ENCODE data around the gene CROCC2. TPM values are rescaled to one million over a fixed set of nuclear protein-coding genes. Genes with fewer than 3 reads are reported as not detected.
A peak's percentile ranks its signal among the peaks of the same experiment; 100 is the strongest.

CROCC2 gene
- polyA plus RNA-seq, 4 donors, result 0.13 to 0.18 TPM; not detected in 2

DNA sequence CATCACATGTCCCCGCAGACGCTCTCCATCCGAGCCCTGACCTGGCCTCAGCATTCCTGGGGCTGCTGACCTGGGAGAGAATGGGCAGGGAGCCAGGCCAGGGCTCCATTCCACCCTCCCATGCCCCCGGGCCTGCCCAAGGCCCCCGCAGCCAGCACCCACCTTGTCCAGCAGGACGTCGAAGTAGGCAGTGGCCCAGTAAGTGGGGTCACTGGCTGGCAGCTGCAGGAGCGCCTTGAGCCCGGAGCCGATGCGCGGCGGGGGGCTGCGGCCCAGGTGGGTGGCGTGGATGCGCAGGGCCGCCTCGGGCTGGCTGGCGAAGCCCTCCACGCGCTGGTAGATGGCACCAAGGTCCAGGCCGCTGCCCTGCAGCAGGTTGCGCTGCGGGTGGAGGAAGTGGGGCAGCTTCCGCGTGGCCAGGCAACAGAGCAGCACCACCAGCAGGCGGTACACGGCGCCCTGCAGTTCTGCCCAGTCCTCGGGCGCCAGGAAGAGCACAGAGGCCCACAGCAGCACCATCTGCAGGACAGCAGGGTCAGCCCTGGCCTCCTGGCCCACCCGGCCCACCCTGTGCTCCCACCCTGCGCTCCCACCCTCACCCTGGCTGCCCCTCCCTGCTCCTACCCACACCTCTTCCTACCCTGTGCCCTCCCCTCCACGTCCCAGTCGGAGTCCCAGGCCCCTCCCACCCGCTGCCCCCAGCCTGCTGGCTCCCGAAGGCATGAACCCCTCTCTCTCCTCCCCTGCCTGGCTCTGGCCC lies 17.8 kb upstream of the CROCC2 start:
- peak overlapping the region in 1 of 3 donors; percentile 80 for H3K27ac ChIP-seq (ENCODE audit: low read depth in 1 of 3, low read length in 2 of 3)
- DNase-seq, result no peak
- 90 to 94% (median 92%) methylated on average over 27 to 37 of the region's 37 CpGs for WGBS, 3 donors
- FAIRE-seq, result no peak
- no peak overlapping the region for H3K4me3 ChIP-seq (ENCODE audit: low read depth in 1 of 3, low read length in 3 of 3)
- H3K4me1 ChIP-seq (ENCODE audit: control insufficient read depth in 3 of 3, insufficient read depth in 2 of 3, low read depth in 1 of 3, low read length in 2 of 3), result peaks cover 0 to 48% (median 2%) of the 10 kb centered on the region in 3 donors
- peaks cover 0 to 58% (median 0%) of the 10 kb centered on the region in 3 donors for H3K36me3 ChIP-seq (ENCODE audit: control insufficient read depth in 3 of 3, insufficient read depth in 2 of 3, low read depth in 1 of 3, low read length in 3 of 3)
- no peaks in the 10 kb centered on the region for H3K9me3 ChIP-seq (ENCODE audit: control insufficient read depth in 2 of 2, insufficient read depth in 1 of 2, low read depth in 1 of 2, low read length in 1 of 2)
- no peaks in the 10 kb centered on the region for H3K27me3 ChIP-seq (ENCODE audit: control insufficient read depth in 3 of 3, insufficient read depth in 3 of 3, low read length in 3 of 3)

DNA sequence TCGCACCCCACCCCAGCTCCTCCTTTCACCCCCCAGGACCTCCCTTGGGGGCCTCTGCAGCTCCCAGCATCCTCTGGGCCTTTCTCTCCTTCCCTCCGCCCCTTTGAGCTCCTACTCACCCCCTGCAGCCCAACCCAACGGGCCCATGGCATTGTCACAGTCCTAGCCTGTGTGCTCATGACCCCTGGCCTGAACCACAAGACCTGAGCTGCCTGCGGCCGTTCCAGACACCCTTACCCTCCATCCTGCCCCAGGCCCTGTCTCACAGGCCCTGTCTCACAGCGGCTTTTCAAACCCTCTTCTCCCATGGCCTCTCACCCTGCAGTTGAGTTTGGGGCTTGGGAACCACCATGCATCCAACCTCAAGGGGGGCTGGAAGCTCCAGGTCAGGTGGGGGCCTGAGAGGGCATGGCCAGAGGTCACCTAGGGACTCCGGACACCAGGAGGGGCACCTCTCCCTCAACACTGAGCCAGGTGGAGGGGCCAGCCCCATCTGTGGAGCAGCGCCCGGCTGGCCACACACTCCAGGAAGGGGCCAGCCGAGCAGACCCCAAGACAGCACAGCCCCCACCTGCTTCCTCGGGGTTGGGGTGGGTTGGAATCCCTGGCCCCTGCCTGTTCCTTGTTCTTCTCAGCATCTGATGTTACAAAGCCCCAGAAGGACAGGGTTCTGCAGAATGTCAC lies 17.1 kb upstream of the CROCC2 start:
- Histone ChIP-seq H3K4me1 (ENCODE audit: control insufficient read depth in 3 of 3, insufficient read depth in 2 of 3, low read depth in 1 of 3, low read length in 2 of 3) (peaks cover 0 to 55% (median 2%) of the 10 kb centered on the region in 3 donors), H3K27ac (ENCODE audit: low read depth in 1 of 3, low read length in 2 of 3) (peak overlapping the region in 1 of 3 donors; percentile 73), H3K9me3 (ENCODE audit: control insufficient read depth in 2 of 2, insufficient read depth in 1 of 2, low read depth in 1 of 2, low read length in 1 of 2) (no peaks in the 10 kb centered on the region), H3K4me3 (ENCODE audit: low read depth in 1 of 3, low read length in 3 of 3) (no peak overlapping the region), H3K36me3 (ENCODE audit: control insufficient read depth in 3 of 3, insufficient read depth in 2 of 3, low read depth in 1 of 3, low read length in 3 of 3) (peaks cover 0 to 58% (median 0%) of the 10 kb centered on the region in 3 donors), H3K27me3 (ENCODE audit: control insufficient read depth in 3 of 3, insufficient read depth in 3 of 3, low read length in 3 of 3) (no peaks in the 10 kb centered on the region)
- 72 to 92% (median 82%) methylated on average over 10 to 11 of the region's 11 CpGs for WGBS, 3 donors
- DNase-seq (no peak), FAIRE-seq (no peak)

DNA sequence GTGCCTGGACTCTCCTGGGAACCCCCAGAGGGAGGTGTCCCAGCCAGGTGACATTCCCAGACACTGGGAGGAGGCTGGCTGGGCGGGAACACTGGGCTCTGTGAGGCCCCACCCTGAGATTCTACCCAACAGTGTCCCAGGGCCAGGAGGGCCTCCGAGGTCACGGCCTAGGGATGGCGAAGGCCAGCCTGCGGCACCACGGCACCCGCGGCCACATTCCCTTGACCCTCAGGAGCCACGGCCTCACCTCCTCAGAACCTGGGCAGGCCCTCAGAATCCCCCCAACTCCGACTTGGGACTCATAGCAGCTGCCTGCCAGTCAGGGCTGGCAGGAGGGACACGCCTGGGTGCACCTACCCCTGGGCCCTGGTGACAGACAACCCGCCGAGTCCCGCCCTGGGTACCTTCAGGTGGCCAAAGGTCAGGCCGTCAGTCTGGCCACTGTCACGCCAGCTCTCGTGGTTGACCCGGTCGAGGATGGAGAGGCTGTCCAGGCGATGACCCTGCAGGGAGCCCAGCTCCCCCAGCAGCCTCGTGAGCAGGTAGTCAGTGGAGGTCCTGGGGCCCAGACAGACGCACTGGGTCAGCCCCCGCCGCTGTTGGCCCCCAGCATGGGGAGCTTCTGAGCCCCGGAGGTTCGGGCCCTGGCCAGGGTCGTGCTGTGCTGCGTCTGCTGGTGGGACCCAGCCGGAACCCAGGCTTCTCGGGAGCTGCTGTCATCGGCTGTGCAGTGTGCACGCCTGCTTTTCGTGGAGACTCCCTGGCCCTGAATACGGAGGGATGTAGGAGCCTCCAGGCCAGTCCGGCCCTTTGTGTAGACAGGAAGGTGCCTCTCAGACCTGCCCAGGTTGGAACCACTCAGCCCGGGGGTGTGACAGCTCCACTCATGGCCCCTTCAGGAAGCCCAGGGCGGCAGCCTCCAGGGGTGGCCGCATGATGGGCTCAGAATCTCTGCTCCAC lies 16.3 kb upstream of the CROCC2 start:
- Histone ChIP-seq H3K27ac (ENCODE audit: low read depth in 1 of 3, low read length in 2 of 3) (peak overlapping the region in 1 of 3 donors; percentile 73), H3K27me3 (ENCODE audit: control insufficient read depth in 3 of 3, insufficient read depth in 3 of 3, low read length in 3 of 3) (no peaks in the 10 kb centered on the region), H3K4me3 (ENCODE audit: low read depth in 1 of 3, low read length in 3 of 3) (no peak overlapping the region), H3K9me3 (ENCODE audit: control insufficient read depth in 2 of 2, insufficient read depth in 1 of 2, low read depth in 1 of 2, low read length in 1 of 2) (no peaks in the 10 kb centered on the region), H3K4me1 (ENCODE audit: control insufficient read depth in 3 of 3, insufficient read depth in 2 of 3, low read depth in 1 of 3, low read length in 2 of 3) (peaks cover 0 to 58% (median 2%) of the 10 kb centered on the region in 3 donors), H3K36me3 (ENCODE audit: control insufficient read depth in 3 of 3, insufficient read depth in 2 of 3, low read depth in 1 of 3, low read length in 3 of 3) (peaks cover 0 to 54% (median 0%) of the 10 kb centered on the region in 3 donors)
- FAIRE-seq (no peak), DNase-seq (peak; percentile 74 to 75)
- 66 to 80% (median 67%) methylated on average over 35 to 38 of the region's 38 CpGs for WGBS, 3 donors

DNA sequence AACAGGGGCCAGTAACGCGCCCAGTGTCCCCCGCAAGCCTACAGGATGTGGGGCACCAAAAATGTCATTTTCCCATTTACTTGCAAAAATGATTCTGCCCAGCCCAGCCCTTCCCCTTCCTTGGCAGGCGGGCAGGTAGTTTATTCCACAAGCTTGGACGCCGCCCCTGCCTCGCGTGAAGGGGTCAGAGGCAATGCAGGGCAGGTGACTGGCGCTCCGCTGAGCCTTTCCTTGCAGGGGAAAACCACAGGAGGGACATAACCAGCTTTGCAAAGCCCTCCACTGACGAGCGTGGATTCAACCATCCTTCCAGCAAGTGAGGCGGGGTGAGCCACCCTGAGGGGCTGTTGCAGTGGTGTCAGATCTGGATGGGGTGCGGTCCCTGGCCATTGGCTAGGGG lies 15.4 kb upstream of the CROCC2 start:
- Histone ChIP-seq H3K4me3 (ENCODE audit: low read depth in 1 of 3, low read length in 3 of 3) (no peak overlapping the region), H3K27me3 (ENCODE audit: control insufficient read depth in 3 of 3, insufficient read depth in 3 of 3, low read length in 3 of 3) (no peaks in the 10 kb centered on the region), H3K27ac (ENCODE audit: low read depth in 1 of 3, low read length in 2 of 3) (no peak overlapping the region), H3K4me1 (ENCODE audit: control insufficient read depth in 3 of 3, insufficient read depth in 2 of 3, low read depth in 1 of 3, low read length in 2 of 3) (peaks cover 0 to 61% (median 2%) of the 10 kb centered on the region in 3 donors), H3K36me3 (ENCODE audit: control insufficient read depth in 3 of 3, insufficient read depth in 2 of 3, low read depth in 1 of 3, low read length in 3 of 3) (peaks cover 0 to 55% (median 0%) of the 10 kb centered on the region in 3 donors), H3K9me3 (ENCODE audit: control insufficient read depth in 2 of 2, insufficient read depth in 1 of 2, low read depth in 1 of 2, low read length in 1 of 2) (no peaks in the 10 kb centered on the region)
- WGBS, 3 donors, result 82 to 90% (median 85%) methylated on average over 13 to 14 of the region's 14 CpGs
- DNase-seq (no peak), FAIRE-seq (no peak)

DNA sequence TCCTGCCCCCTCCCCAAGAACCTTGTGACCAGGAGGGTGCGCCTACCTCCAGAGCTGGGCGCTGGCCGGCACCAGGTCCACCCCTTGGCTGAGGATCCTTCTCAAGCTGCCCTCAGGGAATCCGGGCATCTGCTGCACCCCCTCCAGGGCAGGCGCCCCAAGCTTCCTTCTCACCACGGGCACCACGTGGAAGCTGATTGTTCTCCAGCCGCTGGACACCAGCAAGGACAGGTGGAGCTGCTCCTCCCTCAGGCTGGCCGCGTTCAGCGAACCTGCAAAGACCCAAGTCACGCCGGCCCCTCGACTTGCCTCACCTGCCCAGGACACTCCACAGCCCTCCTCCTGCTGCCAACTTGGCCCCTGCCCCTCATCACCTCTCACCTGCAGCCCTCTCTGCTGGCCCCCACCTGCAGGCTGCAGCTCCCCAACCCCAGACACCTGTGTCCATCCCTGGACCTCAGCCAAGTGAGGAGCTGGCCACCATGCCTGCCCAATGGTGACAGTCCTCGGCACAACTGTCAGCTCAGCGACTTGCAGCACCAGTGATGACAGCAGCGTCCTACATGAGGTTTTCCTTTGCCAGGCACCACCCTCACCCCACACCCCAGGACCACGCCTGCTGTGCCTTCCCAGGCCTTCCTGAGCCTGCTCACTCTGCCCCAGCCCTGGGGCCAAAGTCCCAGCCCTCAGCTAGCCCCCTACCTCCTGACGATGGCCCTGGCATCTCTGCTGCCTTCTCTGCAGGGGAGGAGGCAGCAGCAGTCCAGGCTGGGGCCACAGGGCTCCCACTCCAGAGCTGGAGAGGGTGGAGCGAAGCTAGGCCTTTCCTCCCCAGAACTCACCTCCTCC lies 14.4 kb upstream of the CROCC2 start:
- Histone ChIP-seq H3K4me1 (ENCODE audit: control insufficient read depth in 3 of 3, insufficient read depth in 2 of 3, low read depth in 1 of 3, low read length in 2 of 3) (peaks cover 0 to 64% (median 4%) of the 10 kb centered on the region in 3 donors), H3K36me3 (ENCODE audit: control insufficient read depth in 3 of 3, insufficient read depth in 2 of 3, low read depth in 1 of 3, low read length in 3 of 3) (peaks cover 0 to 46% (median 0%) of the 10 kb centered on the region in 3 donors), H3K4me3 (ENCODE audit: low read depth in 1 of 3, low read length in 3 of 3) (no peak overlapping the region), H3K27me3 (ENCODE audit: control insufficient read depth in 3 of 3, insufficient read depth in 3 of 3, low read length in 3 of 3) (no peaks in the 10 kb centered on the region), H3K27ac (ENCODE audit: low read depth in 1 of 3, low read length in 2 of 3) (no peak overlapping the region), H3K9me3 (ENCODE audit: control insufficient read depth in 2 of 2, insufficient read depth in 1 of 2, low read depth in 1 of 2, low read length in 1 of 2) (no peaks in the 10 kb centered on the region)
- DNase-seq (peak; percentile 34 to 48), FAIRE-seq (no peak)
- WGBS, 3 donors, result 64 to 77% (median 69%) methylated on average over 20 of the region's 20 CpGs

DNA sequence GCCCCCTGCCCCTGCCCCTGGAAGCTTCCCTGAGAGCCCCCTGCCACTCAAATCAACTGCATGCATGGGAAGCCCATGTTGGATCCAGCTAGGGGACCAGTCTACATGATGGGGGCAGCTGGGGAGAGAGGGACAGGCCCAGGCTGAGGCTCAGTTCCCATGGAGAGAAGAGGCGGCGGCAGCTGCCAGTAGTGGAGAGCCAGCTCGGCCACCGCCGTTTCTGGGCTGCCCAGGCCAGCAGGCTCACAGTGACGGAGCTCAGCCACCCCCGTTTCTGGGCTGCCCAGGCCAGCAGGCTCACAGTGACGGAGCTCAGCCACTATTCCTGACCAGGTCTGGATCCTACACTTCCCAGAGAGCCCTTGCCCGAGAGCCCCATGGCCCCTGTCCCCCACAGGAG lies 13.8 kb upstream of the CROCC2 start:
- FAIRE-seq (no peak), DNase-seq (no peak)
- peaks cover 0 to 63% (median 4%) of the 10 kb centered on the region in 3 donors for H3K4me1 ChIP-seq (ENCODE audit: control insufficient read depth in 3 of 3, insufficient read depth in 2 of 3, low read depth in 1 of 3, low read length in 2 of 3)
- no peaks in the 10 kb centered on the region for H3K27me3 ChIP-seq (ENCODE audit: control insufficient read depth in 3 of 3, insufficient read depth in 3 of 3, low read length in 3 of 3)
- WGBS, 3 donors, result 56 to 74% (median 71%) methylated on average over 7 to 9 of the region's 9 CpGs
- H3K36me3 ChIP-seq (ENCODE audit: control insufficient read depth in 3 of 3, insufficient read depth in 2 of 3, low read depth in 1 of 3, low read length in 3 of 3), result peaks cover 0 to 40% (median 0%) of the 10 kb centered on the region in 3 donors
- no peak overlapping the region for H3K27ac ChIP-seq (ENCODE audit: low read depth in 1 of 3, low read length in 2 of 3)
- H3K4me3 ChIP-seq (ENCODE audit: low read depth in 1 of 3, low read length in 3 of 3), result no peak overlapping the region
- H3K9me3 ChIP-seq (ENCODE audit: control insufficient read depth in 2 of 2, insufficient read depth in 1 of 2, low read depth in 1 of 2, low read length in 1 of 2), result no peaks in the 10 kb centered on the region

- no peaks in the 10 kb centered on the region for H3K9me3 ChIP-seq (ENCODE audit: control insufficient read depth in 2 of 2, insufficient read depth in 1 of 2, low read depth in 1 of 2, low read length in 1 of 2)
- H3K36me3 ChIP-seq (ENCODE audit: control insufficient read depth in 3 of 3, insufficient read depth in 2 of 3, low read depth in 1 of 3, low read length in 3 of 3), result peaks cover 0 to 34% (median 0%) of the 10 kb centered on the region in 3 donors
- DNase-seq (no peak), FAIRE-seq (no peak)
- H3K4me1 ChIP-seq (ENCODE audit: control insufficient read depth in 3 of 3, insufficient read depth in 2 of 3, low read depth in 1 of 3, low read length in 2 of 3), result peaks cover 0 to 60% (median 4%) of the 10 kb centered on the region in 3 donors
- no peaks in the 10 kb centered on the region for H3K27me3 ChIP-seq (ENCODE audit: control insufficient read depth in 3 of 3, insufficient read depth in 3 of 3, low read length in 3 of 3)
- 75 to 84% (median 80%) methylated on average over 12 of the region's 12 CpGs for WGBS, 3 donors
- H3K27ac ChIP-seq (ENCODE audit: low read depth in 1 of 3, low read length in 2 of 3), result no peak overlapping the region
- H3K4me3 ChIP-seq (ENCODE audit: low read depth in 1 of 3, low read length in 3 of 3), result no peak overlapping the region
These were observed 13.2 kb upstream of the CROCC2 start for GRCh38 chr2:240892925-240893324.

Data from small intestine (tissue), 7 donors.